ENCODE results near the gene PRLR.

The PRLR gene

DNA sequence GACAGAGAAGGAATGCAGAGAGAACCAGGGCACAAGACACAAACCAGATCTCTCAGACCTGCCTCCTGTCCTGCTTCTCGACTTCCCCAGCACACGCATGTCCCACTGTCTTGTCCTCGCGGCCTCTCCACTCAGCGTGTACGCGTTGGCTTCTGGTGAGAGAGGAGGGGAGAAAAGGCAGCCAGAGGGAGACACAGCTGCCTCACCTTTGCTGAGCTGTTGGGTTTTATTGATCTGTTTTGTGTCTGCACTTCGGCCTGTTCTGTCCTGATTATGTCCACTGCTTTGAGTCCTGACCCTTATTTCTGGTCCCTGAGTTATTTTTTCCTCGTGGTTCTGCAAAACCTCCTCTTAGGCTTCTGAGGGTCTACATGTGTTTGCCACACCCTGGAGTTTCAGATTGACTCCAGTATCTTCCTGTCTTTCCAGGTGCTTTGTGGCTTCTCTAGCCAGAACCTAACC is 95.0 kb downstream of the PRLR start:
- ATAC-seq, result no peak
- TF ChIP-seq, protein P1, sequence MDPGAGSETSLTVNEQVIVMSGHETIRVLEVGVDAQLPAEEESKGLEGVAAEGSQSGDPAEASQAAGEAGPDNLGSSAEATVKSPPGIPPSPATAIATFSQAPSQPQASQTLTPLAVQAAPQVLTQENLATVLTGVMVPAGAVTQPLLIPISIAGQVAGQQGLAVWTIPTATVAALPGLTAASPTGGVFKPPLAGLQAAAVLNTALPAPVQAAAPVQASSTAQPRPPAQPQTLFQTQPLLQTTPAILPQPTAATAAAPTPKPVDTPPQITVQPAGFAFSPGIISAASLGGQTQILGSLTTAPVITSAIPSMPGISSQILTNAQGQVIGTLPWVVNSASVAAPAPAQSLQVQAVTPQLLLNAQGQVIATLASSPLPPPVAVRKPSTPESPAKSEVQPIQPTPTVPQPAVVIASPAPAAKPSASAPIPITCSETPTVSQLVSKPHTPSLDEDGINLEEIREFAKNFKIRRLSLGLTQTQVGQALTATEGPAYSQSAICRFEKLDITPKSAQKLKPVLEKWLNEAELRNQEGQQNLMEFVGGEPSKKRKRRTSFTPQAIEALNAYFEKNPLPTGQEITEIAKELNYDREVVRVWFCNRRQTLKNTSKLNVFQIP (CRISPR knock-in tag; IDR thresholded peaks at IDR 0.05; ENCODE audit: borderline replicate concordance, low read depth), result no peak
- TF ChIP-seq ZNF565 (CRISPR knock-in tag; conservative IDR thresholded peaks at IDR 0.05; ENCODE audit: low read depth) (no peak), ZFP30 (CRISPR knock-in tag; IDR thresholded peaks at IDR 0.05) (no peak), BACH2 (CRISPR knock-in tag; IDR thresholded peaks at IDR 0.05; ENCODE audit: borderline replicate concordance) (no peak), PPARA (CRISPR knock-in tag; IDR thresholded peaks at IDR 0.05; ENCODE audit: borderline replicate concordance) (no peak), SNAI2 (CRISPR knock-in tag; IDR thresholded peaks at IDR 0.05) (no peak), ARNTL (CRISPR knock-in tag; IDR thresholded peaks at IDR 0.05; ENCODE audit: borderline replicate concordance, low read depth) (no peak), ISL1 (CRISPR knock-in tag; IDR thresholded peaks at IDR 0.05) (no peak), GLIS3 (CRISPR knock-in tag; IDR thresholded peaks at IDR 0.05) (no peak), TOX (CRISPR knock-in tag; IDR thresholded peaks at IDR 0.05; ENCODE audit: borderline replicate concordance) (no peak), RARB (CRISPR knock-in tag; IDR thresholded peaks at IDR 0.05) (no peak)
- TF ChIP-seq, protein P2, sequence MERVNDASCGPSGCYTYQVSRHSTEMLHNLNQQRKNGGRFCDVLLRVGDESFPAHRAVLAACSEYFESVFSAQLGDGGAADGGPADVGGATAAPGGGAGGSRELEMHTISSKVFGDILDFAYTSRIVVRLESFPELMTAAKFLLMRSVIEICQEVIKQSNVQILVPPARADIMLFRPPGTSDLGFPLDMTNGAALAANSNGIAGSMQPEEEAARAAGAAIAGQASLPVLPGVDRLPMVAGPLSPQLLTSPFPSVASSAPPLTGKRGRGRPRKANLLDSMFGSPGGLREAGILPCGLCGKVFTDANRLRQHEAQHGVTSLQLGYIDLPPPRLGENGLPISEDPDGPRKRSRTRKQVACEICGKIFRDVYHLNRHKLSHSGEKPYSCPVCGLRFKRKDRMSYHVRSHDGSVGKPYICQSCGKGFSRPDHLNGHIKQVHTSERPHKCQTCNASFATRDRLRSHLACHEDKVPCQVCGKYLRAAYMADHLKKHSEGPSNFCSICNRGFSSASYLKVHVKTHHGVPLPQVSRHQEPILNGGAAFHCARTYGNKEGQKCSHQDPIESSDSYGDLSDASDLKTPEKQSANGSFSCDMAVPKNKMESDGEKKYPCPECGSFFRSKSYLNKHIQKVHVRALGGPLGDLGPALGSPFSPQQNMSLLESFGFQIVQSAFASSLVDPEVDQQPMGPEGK (CRISPR knock-in tag; IDR thresholded peaks at IDR 0.05; ENCODE audit: borderline replicate concordance), result no peak

DNA sequence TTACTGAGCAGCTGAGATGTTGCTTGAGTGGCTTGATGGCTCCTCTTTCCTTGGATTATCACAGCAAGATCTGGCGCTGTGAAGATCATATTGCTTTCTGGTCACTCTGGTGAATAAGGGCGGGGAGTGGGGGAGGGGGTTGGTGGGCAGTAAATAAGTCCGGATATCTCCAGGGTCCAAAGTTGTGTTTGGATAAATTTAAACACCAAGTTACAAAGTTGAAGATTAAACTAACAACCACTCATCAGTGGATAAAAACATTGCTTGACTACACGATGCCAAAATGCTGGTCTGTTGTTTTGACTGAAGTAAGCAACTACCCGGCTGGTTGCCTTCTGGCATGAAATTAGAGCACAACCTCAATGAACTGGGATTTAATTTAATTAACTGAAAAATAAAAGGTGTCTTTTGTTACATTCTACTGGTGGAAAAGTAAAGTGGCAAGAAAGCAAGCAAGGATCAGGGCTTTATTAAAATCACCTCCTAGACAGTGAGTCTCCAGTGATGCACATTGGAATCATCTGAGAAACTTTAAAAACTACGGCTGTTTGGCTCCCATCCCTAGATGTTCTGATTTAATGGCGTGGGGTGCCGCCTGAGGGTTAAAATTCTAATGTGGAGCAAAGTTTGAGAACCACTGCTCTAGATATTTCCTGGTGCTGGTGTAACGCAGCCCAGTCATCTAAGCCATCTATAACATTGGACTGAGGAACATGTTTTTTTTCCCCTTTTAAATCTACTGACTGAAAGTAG is 95.8 kb downstream of the PRLR start:
- TF ChIP-seq ZFP3 (CRISPR knock-in tag; IDR thresholded peaks at IDR 0.05) (no peak), GLIS3 (CRISPR knock-in tag; IDR thresholded peaks at IDR 0.05) (no peak), TCF4 (CRISPR knock-in tag; IDR thresholded peaks at IDR 0.05; ENCODE audit: borderline replicate concordance) (no peak), BACH2 (CRISPR knock-in tag; IDR thresholded peaks at IDR 0.05; ENCODE audit: borderline replicate concordance) (no peak), RARB (CRISPR knock-in tag; IDR thresholded peaks at IDR 0.05) (no peak), ZNF70 (CRISPR knock-in tag; IDR thresholded peaks at IDR 0.05) (no peak), OSR1 (CRISPR knock-in tag; IDR thresholded peaks at IDR 0.05) (no peak), ESRRG (CRISPR knock-in tag; IDR thresholded peaks at IDR 0.05) (no peak), ZFP30 (CRISPR knock-in tag; IDR thresholded peaks at IDR 0.05) (no peak), PPARA (CRISPR knock-in tag; IDR thresholded peaks at IDR 0.05; ENCODE audit: borderline replicate concordance) (no peak)
- TF ChIP-seq, protein P2 (CRISPR knock-in tag; IDR thresholded peaks at IDR 0.05; ENCODE audit: borderline replicate concordance), result no peak
- TF ChIP-seq, protein P3, sequence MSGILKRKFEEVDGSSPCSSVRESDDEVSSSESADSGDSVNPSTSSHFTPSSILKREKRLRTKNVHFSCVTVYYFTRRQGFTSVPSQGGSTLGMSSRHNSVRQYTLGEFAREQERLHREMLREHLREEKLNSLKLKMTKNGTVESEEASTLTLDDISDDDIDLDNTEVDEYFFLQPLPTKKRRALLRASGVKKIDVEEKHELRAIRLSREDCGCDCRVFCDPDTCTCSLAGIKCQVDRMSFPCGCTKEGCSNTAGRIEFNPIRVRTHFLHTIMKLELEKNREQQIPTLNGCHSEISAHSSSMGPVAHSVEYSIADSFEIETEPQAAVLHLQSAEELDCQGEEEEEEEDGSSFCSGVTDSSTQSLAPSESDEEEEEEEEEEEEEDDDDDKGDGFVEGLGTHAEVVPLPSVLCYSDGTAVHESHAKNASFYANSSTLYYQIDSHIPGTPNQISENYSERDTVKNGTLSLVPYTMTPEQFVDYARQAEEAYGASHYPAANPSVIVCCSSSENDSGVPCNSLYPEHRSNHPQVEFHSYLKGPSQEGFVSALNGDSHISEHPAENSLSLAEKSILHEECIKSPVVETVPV (CRISPR knock-in tag; IDR thresholded peaks at IDR 0.05), result no peak
- TF ChIP-seq, protein P4, sequence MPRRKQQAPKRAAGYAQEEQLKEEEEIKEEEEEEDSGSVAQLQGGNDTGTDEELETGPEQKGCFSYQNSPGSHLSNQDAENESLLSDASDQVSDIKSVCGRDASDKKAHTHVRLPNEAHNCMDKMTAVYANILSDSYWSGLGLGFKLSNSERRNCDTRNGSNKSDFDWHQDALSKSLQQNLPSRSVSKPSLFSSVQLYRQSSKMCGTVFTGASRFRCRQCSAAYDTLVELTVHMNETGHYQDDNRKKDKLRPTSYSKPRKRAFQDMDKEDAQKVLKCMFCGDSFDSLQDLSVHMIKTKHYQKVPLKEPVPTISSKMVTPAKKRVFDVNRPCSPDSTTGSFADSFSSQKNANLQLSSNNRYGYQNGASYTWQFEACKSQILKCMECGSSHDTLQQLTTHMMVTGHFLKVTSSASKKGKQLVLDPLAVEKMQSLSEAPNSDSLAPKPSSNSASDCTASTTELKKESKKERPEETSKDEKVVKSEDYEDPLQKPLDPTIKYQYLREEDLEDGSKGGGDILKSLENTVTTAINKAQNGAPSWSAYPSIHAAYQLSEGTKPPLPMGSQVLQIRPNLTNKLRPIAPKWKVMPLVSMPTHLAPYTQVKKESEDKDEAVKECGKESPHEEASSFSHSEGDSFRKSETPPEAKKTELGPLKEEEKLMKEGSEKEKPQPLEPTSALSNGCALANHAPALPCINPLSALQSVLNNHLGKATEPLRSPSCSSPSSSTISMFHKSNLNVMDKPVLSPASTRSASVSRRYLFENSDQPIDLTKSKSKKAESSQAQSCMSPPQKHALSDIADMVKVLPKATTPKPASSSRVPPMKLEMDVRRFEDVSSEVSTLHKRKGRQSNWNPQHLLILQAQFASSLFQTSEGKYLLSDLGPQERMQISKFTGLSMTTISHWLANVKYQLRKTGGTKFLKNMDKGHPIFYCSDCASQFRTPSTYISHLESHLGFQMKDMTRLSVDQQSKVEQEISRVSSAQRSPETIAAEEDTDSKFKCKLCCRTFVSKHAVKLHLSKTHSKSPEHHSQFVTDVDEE (CRISPR knock-in tag; IDR thresholded peaks at IDR 0.05), result no peak
- TF ChIP-seq, protein P5, sequence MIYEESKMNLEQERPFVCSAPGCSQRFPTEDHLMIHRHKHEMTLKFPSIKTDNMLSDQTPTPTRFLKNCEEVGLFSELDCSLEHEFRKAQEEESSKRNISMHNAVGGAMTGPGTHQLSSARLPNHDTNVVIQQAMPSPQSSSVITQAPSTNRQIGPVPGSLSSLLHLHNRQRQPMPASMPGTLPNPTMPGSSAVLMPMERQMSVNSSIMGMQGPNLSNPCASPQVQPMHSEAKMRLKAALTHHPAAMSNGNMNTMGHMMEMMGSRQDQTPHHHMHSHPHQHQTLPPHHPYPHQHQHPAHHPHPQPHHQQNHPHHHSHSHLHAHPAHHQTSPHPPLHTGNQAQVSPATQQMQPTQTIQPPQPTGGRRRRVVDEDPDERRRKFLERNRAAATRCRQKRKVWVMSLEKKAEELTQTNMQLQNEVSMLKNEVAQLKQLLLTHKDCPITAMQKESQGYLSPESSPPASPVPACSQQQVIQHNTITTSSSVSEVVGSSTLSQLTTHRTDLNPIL (CRISPR knock-in tag; IDR thresholded peaks at IDR 0.05; ENCODE audit: low read depth), result no peak
- no peak for ATAC-seq

Data from SK-N-SH treated with all-trans-retinoic acid at 6 μM for 48 hours (cell line).